Loucy (cell line): Measurements from ENCODE around the gene ESYT3.

ENCODE experiments used
- H2AFZ ChIP-seq: fragments of 200-600 bp; sonication (generic); 2 replicates; pipeline ENCODE4 v1.6.0; 2016; ENCODE audit warnings: antibody characterized with exemption, mild to moderate bottlenecking, low read length, moderate library complexity
- H3F3A ChIP-seq: fragments of 200-600 bp; 2 replicates; pipeline ENCODE4 v1.6.0; 2016; ENCODE audit warnings: antibody characterized with exemption, low read depth, mild to moderate bottlenecking
- H3K27me3 ChIP-seq: fragments of 200-600 bp; sonication (generic); 2 replicates; pipeline ENCODE4 v1.6.1; 2014; ENCODE audit warnings: low read length, mild to moderate bottlenecking; ENCODE audit not compliant: insufficient read depth, poor library complexity, severe bottlenecking
- H3K36me3 ChIP-seq: fragments of 200-600 bp; sonication (generic); 2 replicates; pipeline ENCODE4 v1.6.1; 2016; ENCODE audit warnings: low read length; ENCODE audit not compliant: insufficient read depth
- H3K4me1 ChIP-seq: fragments of 200-600 bp; sonication (generic); 2 replicates; pipeline ENCODE4 v1.5.1; 2014; ENCODE audit warnings: low read length, mild to moderate bottlenecking; ENCODE audit not compliant: insufficient read depth, poor library complexity, severe bottlenecking
- H3K4me2 ChIP-seq: fragments of 200-600 bp; sonication (generic); 2 replicates; pipeline ENCODE4 v1.6.0; 2014; ENCODE audit warnings: antibody characterized with exemption, low read length, low read depth, mild to moderate bottlenecking; ENCODE audit not compliant: poor library complexity, severe bottlenecking
- H3K4me3 ChIP-seq: fragments of 200-600 bp; sonication (generic); 2 replicates; pipeline ENCODE4 v1.5.1; 2014; ENCODE audit warnings: low read length, mild to moderate bottlenecking, mixed read lengths; ENCODE audit not compliant: poor library complexity, severe bottlenecking
- H3K79me2 ChIP-seq: fragments of 200-600 bp; sonication (generic); 2 replicates; pipeline ENCODE4 v1.6.1; 2014; ENCODE audit warnings: low read length; ENCODE audit not compliant: insufficient read depth
- H3K9ac ChIP-seq: fragments of 200-600 bp; sonication (generic); 2 replicates; pipeline ENCODE4 v1.6.0; 2014; ENCODE audit warnings: mild to moderate bottlenecking, low read depth, low read length, moderate library complexity; ENCODE audit not compliant: poor library complexity, severe bottlenecking
- H3K9me2 ChIP-seq: fragments of 200-600 bp; sonication (generic); replicated peaks from 2 replicates; pipeline ENCODE4 v1.6.1; 2016; ENCODE audit warnings: low read depth, low read length, mixed read lengths
- H3K9me3 ChIP-seq: fragments of 200-600 bp; sonication (generic); 2 replicates; pipeline ENCODE4 v1.6.1; 2014; ENCODE audit warnings: mild to moderate bottlenecking, antibody characterized with exemption, low read length, low read depth; ENCODE audit not compliant: insufficient read depth
- H4K20me1 ChIP-seq: fragments of 200-600 bp; sonication (generic); 2 replicates; pipeline ENCODE4 v1.6.0; 2014; ENCODE audit warnings: antibody characterized with exemption, low read length, mild to moderate bottlenecking; ENCODE audit not compliant: insufficient read depth, poor library complexity, severe bottlenecking
- EZH2phosphoT487 ChIP-seq: fragments of 200-600 bp; IDR thresholded peaks from 2 replicates; pipeline ENCODE4 v1.6.1; 2018; ENCODE audit warnings: antibody characterized with exemption, mild to moderate bottlenecking, moderate library complexity, borderline replicate concordance
- TF ChIP-seq, protein P1 (sequence below): fragments of 200-600 bp; sonication (generic); conservative IDR thresholded peaks from 2 replicates; pipeline ENCODE4 v1.5.1; 2014; ENCODE audit warnings: mild to moderate bottlenecking, antibody characterized with exemption, low read length

ESYT3 gene

GRCh38 chr3:138394686-138395085 lies 39.7 kb upstream of the ESYT3 start:
- TF ChIP-seq, protein P1, sequence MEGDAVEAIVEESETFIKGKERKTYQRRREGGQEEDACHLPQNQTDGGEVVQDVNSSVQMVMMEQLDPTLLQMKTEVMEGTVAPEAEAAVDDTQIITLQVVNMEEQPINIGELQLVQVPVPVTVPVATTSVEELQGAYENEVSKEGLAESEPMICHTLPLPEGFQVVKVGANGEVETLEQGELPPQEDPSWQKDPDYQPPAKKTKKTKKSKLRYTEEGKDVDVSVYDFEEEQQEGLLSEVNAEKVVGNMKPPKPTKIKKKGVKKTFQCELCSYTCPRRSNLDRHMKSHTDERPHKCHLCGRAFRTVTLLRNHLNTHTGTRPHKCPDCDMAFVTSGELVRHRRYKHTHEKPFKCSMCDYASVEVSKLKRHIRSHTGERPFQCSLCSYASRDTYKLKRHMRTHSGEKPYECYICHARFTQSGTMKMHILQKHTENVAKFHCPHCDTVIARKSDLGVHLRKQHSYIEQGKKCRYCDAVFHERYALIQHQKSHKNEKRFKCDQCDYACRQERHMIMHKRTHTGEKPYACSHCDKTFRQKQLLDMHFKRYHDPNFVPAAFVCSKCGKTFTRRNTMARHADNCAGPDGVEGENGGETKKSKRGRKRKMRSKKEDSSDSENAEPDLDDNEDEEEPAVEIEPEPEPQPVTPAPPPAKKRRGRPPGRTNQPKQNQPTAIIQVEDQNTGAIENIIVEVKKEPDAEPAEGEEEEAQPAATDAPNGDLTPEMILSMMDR, result no peak
- TF ChIP-seq EZH2phosphoT487, result no peak
- Histone ChIP-seq H3K4me2 (no peak overlapping the region), H3K79me2 (no peaks in the 10 kb centered on the region), H3K4me1 (no peaks in the 10 kb centered on the region), H4K20me1 (no peaks in the 10 kb centered on the region), H3K36me3 (no peaks in the 10 kb centered on the region), H3K4me3 (no peak overlapping the region), H3F3A (no peaks in the 10 kb centered on the region), H3K9me3 (no peaks in the 10 kb centered on the region), H2AFZ (no peak overlapping the region), H3K27me3 (no peaks in the 10 kb centered on the region), H3K9ac (no peak overlapping the region), H3K9me2 (no peaks in the 10 kb centered on the region)

- no peaks in the 10 kb centered on the region for H3K79me2 ChIP-seq
- no peaks in the 10 kb centered on the region for H3K9me2 ChIP-seq
- H3K4me3 ChIP-seq, result no peak overlapping the region
- no peaks in the 10 kb centered on the region for H3K4me1 ChIP-seq
- no peak for TF ChIP-seq EZH2phosphoT487
- TF ChIP-seq, protein P1, result no peak
- H3K9ac ChIP-seq, result no peak overlapping the region
- H3F3A ChIP-seq, result no peaks in the 10 kb centered on the region
- no peaks in the 10 kb centered on the region for H4K20me1 ChIP-seq
- H2AFZ ChIP-seq, result no peak overlapping the region; the same call in 1 of the 2 replicates
- H3K9me3 ChIP-seq, result no peaks in the 10 kb centered on the region
- H3K27me3 ChIP-seq, result no peaks in the 10 kb centered on the region
- H3K36me3 ChIP-seq, result no peaks in the 10 kb centered on the region
- H3K4me2 ChIP-seq, result no peak overlapping the region
These were observed 38.3 kb upstream of the ESYT3 start for GRCh38 chr3:138395865-138396751.

GRCh38 chr3:138396752-138397410 lies 37.5 kb upstream of the ESYT3 start:
- no peaks in the 10 kb centered on the region for H4K20me1 ChIP-seq

More at GRCh38 chr3:138396752-138397410, 37.5 kb upstream of the ESYT3 start:
- no peak overlapping the region for H3K4me2 ChIP-seq
- no peaks in the 10 kb centered on the region for H3K9me3 ChIP-seq
- no peaks in the 10 kb centered on the region for H3K79me2 ChIP-seq
- H3K27me3 ChIP-seq, result no peaks in the 10 kb centered on the region
- H3K36me3 ChIP-seq, result no peaks in the 10 kb centered on the region
- TF ChIP-seq, protein P1, result no peak; the same call in 1 of the 2 replicates
- TF ChIP-seq EZH2phosphoT487, result no peak
- H3K9ac ChIP-seq, result no peak overlapping the region
- H3K9me2 ChIP-seq, result no peaks in the 10 kb centered on the region
- no peak overlapping the region for H3K4me3 ChIP-seq
- H3K4me1 ChIP-seq, result no peaks in the 10 kb centered on the region
- H2AFZ ChIP-seq, result no peak overlapping the region; the same call in 1 of the 2 replicates
- no peaks in the 10 kb centered on the region for H3F3A ChIP-seq
